ENCODE measurements around the gene ABCG2. TPM values are rescaled to one million over a fixed set of nuclear protein-coding genes. Genes with fewer than 3 reads are reported as not detected.

Gene ABCG2
- total and polyA plus RNA-seq, 2 of the 4 experiments (the other 2 are of a cell fraction) = 0.50 to 1.1 TPM

DNA sequence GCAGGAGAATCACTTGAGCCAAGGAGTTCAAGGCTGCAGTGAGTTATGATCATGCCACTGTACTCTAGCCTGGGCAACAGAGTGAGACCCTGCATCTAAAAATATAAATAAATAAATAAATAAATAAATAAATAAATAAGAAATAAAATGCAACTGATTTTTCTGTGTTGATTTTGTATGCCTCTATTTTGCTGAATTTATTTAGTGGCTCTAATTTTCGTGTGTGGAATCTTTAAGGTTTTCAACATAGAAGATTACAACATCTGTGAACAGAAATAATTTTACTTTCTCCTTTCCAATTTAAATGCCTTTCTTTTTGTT lies 30.9 kb upstream of the ABCG2 start:
- no peak overlapping the region for H2BK5ac ChIP-seq (ENCODE audit: low read depth, low read length, poor library complexity, severe bottlenecking)
- no peak overlapping the region for H3K4me2 ChIP-seq (ENCODE audit: low read depth, low read length)
- H3K27ac ChIP-seq (ENCODE audit: insufficient read depth, low read length) = no peak overlapping the region
- no peak overlapping the region for H3K4me3 ChIP-seq (ENCODE audit: insufficient read depth, low read depth, low read length)
- no peak overlapping the region for H3K23ac ChIP-seq (ENCODE audit: low read depth, low read length)
- H4K5ac ChIP-seq (ENCODE audit: low read depth, low read length) = no peak overlapping the region
- CTCF ChIA-PET = interaction anchor here (0.6 to 0.9 kb wide), 2 partner anchors 9 to 798 kb away, joined by 3 read pairs; no protein-coding TSS in a partner anchor
- H3K4ac ChIP-seq (ENCODE audit: low read depth, low read length) = no peak overlapping the region
- no peak overlapping the region for H3K56ac ChIP-seq (ENCODE audit: extremely low read depth, insufficient read depth, low read length)
- H2AK9ac ChIP-seq (replicated peaks; ENCODE audit: low read depth, low read length, poor library complexity) = no peak overlapping the region
- H2BK120ac ChIP-seq (ENCODE audit: low read depth, low read length) = no peak overlapping the region
- no peak overlapping the region for H3K18ac ChIP-seq (ENCODE audit: low read depth, low read length)
- ATAC-seq (ENCODE audit: low read depth) = no peak
- H2AK5ac ChIP-seq (ENCODE audit: low read depth, low read length) = no peak overlapping the region
- H3K27me3 ChIP-seq (ENCODE audit: control insufficient read depth, insufficient read depth, low read length) = no peaks in the 10 kb centered on the region
- H3K14ac ChIP-seq (replicated peaks; ENCODE audit: low read depth, low read length) = no peak overlapping the region
- intact Hi-C loops (cut with micrococcal nuclease) = loop anchor here (5.0 kb wide), 1 partner anchor 52 kb away; no protein-coding TSS in a partner anchor
- WGBS, 2 experiments (ENCODE audit: extremely low coverage in 2 of 2, insufficient read length in 1 of 2) = no CpG with 5 or more reads among the region's 1 CpG
- H3K79me1 ChIP-seq (ENCODE audit: low read depth in 1 of 2, low read length in 2 of 2) = no peaks in the 10 kb centered on the region
- H4K20me1 ChIP-seq (ENCODE audit: insufficient read depth, low read length) = no peaks in the 10 kb centered on the region
- H2AFZ ChIP-seq (replicated peaks; ENCODE audit: low read length, poor library complexity) = no peak overlapping the region
- no peak overlapping the region for H2BK15ac ChIP-seq (ENCODE audit: low read depth, low read length)
- H3K36me3 ChIP-seq (ENCODE audit: control insufficient read depth, insufficient read depth, low read length) = no peaks in the 10 kb centered on the region
- DNase-seq = no peak
- H3K9me1 ChIP-seq (ENCODE audit: insufficient read depth, low read length) = no peaks in the 10 kb centered on the region
- POLR2A ChIA-PET (ENCODE audit: unreplicated experiment) = no interaction called here
- H2BK20ac ChIP-seq (ENCODE audit: low read depth, low read length) = no peak overlapping the region
- TF ChIP-seq BHLHE40 (IDR thresholded peaks at IDR 0.05; ENCODE audit: low read depth, low read length) (no peak), RFX5 (IDR thresholded peaks at IDR 0.05; ENCODE audit: low read depth, low read length) (no peak), MAFK (IDR thresholded peaks at IDR 0.05; ENCODE audit: low read depth, low read length) (no peak), CEBPB (IDR thresholded peaks at IDR 0.05; ENCODE audit: low read depth, low read length) (no peak)
- H4K8ac ChIP-seq (ENCODE audit: low read depth in 2 of 2, low read length in 2 of 2) = no peak overlapping the region
- in situ Hi-C loops (cut with MboI; ENCODE audit: low sequenced_read_pairs) = no loop called here
- no peaks in the 10 kb centered on the region for H3K9me3 ChIP-seq (ENCODE audit: control insufficient read depth, insufficient read depth, low read length)
- BruUV-seq (replicated peaks) = no TSS peak
- no peak overlapping the region for H3K9ac ChIP-seq (ENCODE audit: low read depth, low read length)
- dilution Hi-C loops (cut with HindIII; ENCODE audit: low sequenced_read_pairs, unreplicated experiment) = no loop called here
- no peak overlapping the region for H4K91ac ChIP-seq (ENCODE audit: insufficient read depth, low read depth, low read length)
- no peaks in the 10 kb centered on the region for H3K4me1 ChIP-seq (ENCODE audit: control insufficient read depth, insufficient read depth, low read length)

Data from IMR-90 (cell line).